Loucy (cell line): ENCODE results near the gene SUPT20HL1.

Source experiments
- H2AFZ ChIP-seq: fragments of 200-600 bp; sonication (generic); 2 replicates; pipeline ENCODE4 v1.6.0; 2016; ENCODE audit warnings: antibody characterized with exemption, mild to moderate bottlenecking, low read length, moderate library complexity
- H3F3A ChIP-seq: fragments of 200-600 bp; 2 replicates; pipeline ENCODE4 v1.6.0; 2016; ENCODE audit warnings: antibody characterized with exemption, low read depth, mild to moderate bottlenecking
- H3K27me3 ChIP-seq: fragments of 200-600 bp; sonication (generic); 2 replicates; pipeline ENCODE4 v1.6.1; 2014; ENCODE audit warnings: low read length, mild to moderate bottlenecking; ENCODE audit not compliant: insufficient read depth, poor library complexity, severe bottlenecking
- H3K36me3 ChIP-seq: fragments of 200-600 bp; sonication (generic); 2 replicates; pipeline ENCODE4 v1.6.1; 2016; ENCODE audit warnings: low read length; ENCODE audit not compliant: insufficient read depth
- H3K4me1 ChIP-seq: fragments of 200-600 bp; sonication (generic); 2 replicates; pipeline ENCODE4 v1.5.1; 2014; ENCODE audit warnings: low read length, mild to moderate bottlenecking; ENCODE audit not compliant: insufficient read depth, poor library complexity, severe bottlenecking
- H3K4me2 ChIP-seq: fragments of 200-600 bp; sonication (generic); 2 replicates; pipeline ENCODE4 v1.6.0; 2014; ENCODE audit warnings: antibody characterized with exemption, low read length, low read depth, mild to moderate bottlenecking; ENCODE audit not compliant: poor library complexity, severe bottlenecking
- H3K4me3 ChIP-seq: fragments of 200-600 bp; sonication (generic); 2 replicates; pipeline ENCODE4 v1.5.1; 2014; ENCODE audit warnings: low read length, mild to moderate bottlenecking, mixed read lengths; ENCODE audit not compliant: poor library complexity, severe bottlenecking
- H3K79me2 ChIP-seq: fragments of 200-600 bp; sonication (generic); 2 replicates; pipeline ENCODE4 v1.6.1; 2014; ENCODE audit warnings: low read length; ENCODE audit not compliant: insufficient read depth
- H3K9ac ChIP-seq: fragments of 200-600 bp; sonication (generic); 2 replicates; pipeline ENCODE4 v1.6.0; 2014; ENCODE audit warnings: mild to moderate bottlenecking, low read depth, low read length, moderate library complexity; ENCODE audit not compliant: poor library complexity, severe bottlenecking
- H3K9me2 ChIP-seq: fragments of 200-600 bp; sonication (generic); replicated peaks from 2 replicates; pipeline ENCODE4 v1.6.1; 2016; ENCODE audit warnings: low read depth, low read length, mixed read lengths
- H3K9me3 ChIP-seq: fragments of 200-600 bp; sonication (generic); 2 replicates; pipeline ENCODE4 v1.6.1; 2014; ENCODE audit warnings: mild to moderate bottlenecking, antibody characterized with exemption, low read length, low read depth; ENCODE audit not compliant: insufficient read depth
- H4K20me1 ChIP-seq: fragments of 200-600 bp; sonication (generic); 2 replicates; pipeline ENCODE4 v1.6.0; 2014; ENCODE audit warnings: antibody characterized with exemption, low read length, mild to moderate bottlenecking; ENCODE audit not compliant: insufficient read depth, poor library complexity, severe bottlenecking
- CTCF ChIP-seq: fragments of 200-600 bp; sonication (generic); conservative IDR thresholded peaks from 2 replicates; pipeline ENCODE4 v1.5.1; 2014; ENCODE audit warnings: mild to moderate bottlenecking, antibody characterized with exemption, low read length
- EZH2phosphoT487 ChIP-seq: fragments of 200-600 bp; IDR thresholded peaks from 2 replicates; pipeline ENCODE4 v1.6.1; 2018; ENCODE audit warnings: antibody characterized with exemption, mild to moderate bottlenecking, moderate library complexity, borderline replicate concordance

SUPT20HL1 gene

GRCh38 chrX:24398766-24399165, 38.3 kb downstream of the SUPT20HL1 start:
- Histone ChIP-seq H3F3A (no peaks in the 10 kb centered on the region), H3K9me3 (no peaks in the 10 kb centered on the region), H3K79me2 (no peaks in the 10 kb centered on the region), H3K4me2 (no peak overlapping the region), H3K4me3 (no peak overlapping the region), H3K9me2 (no peaks in the 10 kb centered on the region), H3K27me3 (no peaks in the 10 kb centered on the region), H3K4me1 (peaks cover 11% of the 10 kb centered on the region), H3K9ac (no peak overlapping the region), H2AFZ (no peak overlapping the region), H4K20me1 (no peaks in the 10 kb centered on the region), H3K36me3 (no peaks in the 10 kb centered on the region)
- TF ChIP-seq CTCF (no peak), EZH2phosphoT487 (no peak)

- Histone ChIP-seq H3F3A (no peaks in the 10 kb centered on the region), H3K36me3 (no peaks in the 10 kb centered on the region), H3K4me3 (no peak overlapping the region), H3K9ac (no peak overlapping the region), H2AFZ (no peak overlapping the region), H3K4me1 (peaks cover 11% of the 10 kb centered on the region), H3K9me2 (no peaks in the 10 kb centered on the region), H3K27me3 (no peaks in the 10 kb centered on the region), H4K20me1 (no peaks in the 10 kb centered on the region), H3K79me2 (no peaks in the 10 kb centered on the region), H3K9me3 (no peaks in the 10 kb centered on the region), H3K4me2 (no peak overlapping the region)
- TF ChIP-seq CTCF: no peak
- TF ChIP-seq EZH2phosphoT487: no peak
Measured at GRCh38 chrX:24399550-24399949, 39.1 kb downstream of the SUPT20HL1 start.

- Histone ChIP-seq H3K27me3 (no peaks in the 10 kb centered on the region), H3K4me2 (no peak overlapping the region), H3K9me2 (no peaks in the 10 kb centered on the region), H3K4me3 (no peak overlapping the region), H3K36me3 (no peaks in the 10 kb centered on the region), H3K9ac (no peak overlapping the region), H3K79me2 (no peaks in the 10 kb centered on the region), H2AFZ (no peak overlapping the region), H3F3A (no peaks in the 10 kb centered on the region), H4K20me1 (no peaks in the 10 kb centered on the region), H3K4me1 (no peaks in the 10 kb centered on the region), H3K9me3 (no peaks in the 10 kb centered on the region)
- TF ChIP-seq CTCF: no peak
- TF ChIP-seq EZH2phosphoT487: no peak
Measured at GRCh38 chrX:24405959-24406358, 45.5 kb downstream of the SUPT20HL1 start.
